SKM-1 (cell line): ENCODE results near the gene ARHGDIA.

Source experiments
- DNase-seq: peaks from one replicate; lab custom pipeline; 2025; ENCODE audit not compliant: unreplicated experiment; lab: John Stamatoyannopoulos, UW

ARHGDIA gene

GRCh38 chr17:81888988-81889595, 18.0 kb upstream of the ARHGDIA start:
- no peak for DNase-seq

- DNase-seq: no peak
These were observed 17.2 kb upstream of the ARHGDIA start for GRCh38 chr17:81888105-81888987.

GRCh38 chr17:81885869-81886548, 14.9 kb upstream of the ARHGDIA start:
- no peak for DNase-seq

GRCh38 chr17:81885454-81885853, 14.3 kb upstream of the ARHGDIA start:
- DNase-seq: no peak

GRCh38 chr17:81884968-81885367, 13.8 kb upstream of the ARHGDIA start:
- DNase-seq: no peak

- no peak for DNase-seq
These were observed 13.4 kb upstream of the ARHGDIA start for GRCh38 chr17:81884520-81884919.

GRCh38 chr17:81879121-81879520, 8.0 kb upstream of the ARHGDIA start:
- no peak for DNase-seq

GRCh38 chr17:81878294-81878693, 7.2 kb upstream of the ARHGDIA start:
- no peak for DNase-seq

GRCh38 chr17:81877569-81877968, 6.4 kb upstream of the ARHGDIA start:
- no peak for DNase-seq

GRCh38 chr17:81871387-81872230, 472 bp upstream of the ARHGDIA start:
- peak; percentile 76 for DNase-seq

- DNase-seq: no peak
These were observed 781 bp downstream of the ARHGDIA start for GRCh38 chr17:81870131-81870980.

GRCh38 chr17:81869221-81870130, 1.7 kb downstream of the ARHGDIA start:
- DNase-seq: no peak

GRCh38 chr17:81868674-81869220, 2.4 kb downstream of the ARHGDIA start:
- no peak for DNase-seq

- DNase-seq: no peak
These were observed 3.0 kb downstream of the ARHGDIA start for GRCh38 chr17:81867991-81868673.

- DNase-seq: no peak
These were observed 3.8 kb downstream of the ARHGDIA start for GRCh38 chr17:81867170-81867990.

- DNase-seq: no peak
These were observed 4.5 kb downstream of the ARHGDIA start for GRCh38 chr17:81866440-81867169.
